K562 (cell line): ENCODE results near the gene OR51B2. TPM values are rescaled to one million over a fixed set of nuclear protein-coding genes. Genes with fewer than 3 reads are reported as not detected.

ENCODE experiments used
- ATAC-seq: fragments of 200-7000 bp; cut with Tn5 transposase; 3 replicates; pipeline ENCODE4 v1.9.1; 2020; ENCODE audit warnings: moderate library complexity
- BruUV-seq: library from RNA; stranded (reverse); fragments of 400-500 nt; replicated peaks from 2 replicates; lab custom pipeline; 2021; lab: Mats Ljungman, UMichigan
- CTCF ChIA-PET: fragments of 300-600 bp; formaldehyde crosslinking; extraction: SDS; loops from one replicate; lab custom pipeline; 2021; ENCODE audit warnings: low intra/inter-chr PET ratio; lab: Yijun Ruan, JAX
- POLR2A ChIA-PET: fragments of 300-600, 350-650 bp; sonication (Branson Sonifier 250); formaldehyde crosslinking; extraction: SDS; loops from one replicate; lab custom pipeline; 2021; ENCODE audit warnings: antibody characterized with exemption, inconsistent platforms; lab: Yijun Ruan, JAX
- DNase-seq, 4 experiments: peaks; one replicate each; pipeline versions ENCODE4 v3.0.0 to v3.0.0-alpha.2; 2011 to 2018; ENCODE audit warnings: low spot score in 3 of 4, mixed read lengths in 3 of 4; ENCODE audit errors: extremely low read depth in 1 of 4
- FAIRE-seq: peaks from 2 replicates; lab custom pipeline; 2011; peaks lifted over from hg19 to GRCh38; lab: Jason Lieb, UNC
- H2AFZ ChIP-seq: 2 replicates; pipeline ENCODE4 v1.6.0; 2011; ENCODE audit warnings: low read depth, low read length, control low read depth, inconsistent platforms
- H3K27ac ChIP-seq: fragments of 200-600 bp; 3 replicates; pipeline ENCODE4 v1.8.0; 2011; ENCODE audit warnings: low read depth, mild to moderate bottlenecking, control low read depth, inconsistent platforms, low read length, moderate library complexity, mixed read lengths; ENCODE audit errors: extremely low read depth
- H3K27me3 ChIP-seq, 2 experiments: fragments of 300-600 bp in 1 of 2; 2 replicates in 1 of 2; 3 replicates in 1 of 2; pipeline versions ENCODE4 v1.6.0 to v1.8.0; 2011; ENCODE audit warnings: inconsistent platforms in 2 of 2, low read length in 2 of 2, mild to moderate bottlenecking in 1 of 2, mixed read lengths in 1 of 2, moderate library complexity in 1 of 2; ENCODE audit not compliant: control insufficient read depth in 2 of 2, insufficient read depth in 2 of 2
- H3K36me3 ChIP-seq: fragments of 300-600 bp; 3 replicates; pipeline ENCODE4 v1.8.0; 2011; ENCODE audit warnings: mild to moderate bottlenecking, low read length, inconsistent platforms; ENCODE audit not compliant: control insufficient read depth, insufficient read depth
- H3K4me1 ChIP-seq, 2 experiments: fragments of 200-600 bp in 1 of 2; replicated peaks in 1 of 2; 2 replicates in 1 of 2; 3 replicates in 1 of 2; pipeline versions ENCODE4 v1.5.1 to v1.8.0; 2011; ENCODE audit warnings: inconsistent platforms in 2 of 2, low read length in 2 of 2, mild to moderate bottlenecking in 1 of 2, mixed read lengths in 1 of 2, moderate library complexity in 1 of 2; ENCODE audit not compliant: control insufficient read depth in 2 of 2, insufficient read depth in 2 of 2
- H3K4me2 ChIP-seq: 2 replicates; pipeline ENCODE4 v1.6.1; 2011; ENCODE audit warnings: low read length, control low read depth, inconsistent platforms, mixed read lengths; ENCODE audit not compliant: insufficient read depth
- H3K4me3 ChIP-seq: fragments of 200-600 bp; sonication (generic), shearing (Covaris generic); 2 replicates; pipeline ENCODE4 v1.5.1; 2016; ENCODE audit warnings: control low read depth, inconsistent platforms
- H3K79me2 ChIP-seq: fragments of 200-600 bp; 3 replicates; pipeline ENCODE4 v1.8.0; 2011; ENCODE audit warnings: low read length, inconsistent platforms; ENCODE audit not compliant: control insufficient read depth, insufficient read depth
- H3K9ac ChIP-seq, 2 experiments: 2 replicates each; pipeline versions ENCODE4 v1.6.0 to v1.6.1; 2011; ENCODE audit warnings: low read depth in 2 of 2, low read length in 2 of 2, control low read depth in 1 of 2, inconsistent platforms in 1 of 2, mild to moderate bottlenecking in 1 of 2, mixed read lengths in 1 of 2; ENCODE audit not compliant: insufficient read depth in 1 of 2
- H3K9me1 ChIP-seq: one replicate; pipeline ENCODE4 v1.6.0; 2011; ENCODE audit warnings: inconsistent platforms, mild to moderate bottlenecking, low read length, moderate library complexity; ENCODE audit not compliant: control insufficient read depth, insufficient read depth
- H3K9me3 ChIP-seq: replicated peaks from 2 replicates; pipeline ENCODE4 v1.5.1; 2011; ENCODE audit warnings: low read depth, low read length, inconsistent platforms; ENCODE audit not compliant: control insufficient read depth, insufficient read depth
- H4K20me1 ChIP-seq: replicated peaks from 2 replicates; pipeline ENCODE4 v1.6.1; 2011; ENCODE audit warnings: low read length, inconsistent platforms, mixed read lengths; ENCODE audit not compliant: control insufficient read depth, insufficient read depth
- ARNT ChIP-seq, 2 experiments: fragments of 450-650 bp; IDR thresholded peaks; 2 replicates each; pipeline ENCODE4 v1.6.1; 2016; ENCODE audit warnings: mild to moderate bottlenecking in 1 of 2
- BRD4 ChIP-seq: fragments of 200-600 bp; sonication (generic); IDR thresholded peaks from 2 replicates; pipeline ENCODE4 v1.6.1; 2017; ENCODE audit warnings: inconsistent platforms
- GABPB2 ChIP-seq: fragments of 250-450 bp; sonication (Bioruptor Pico); conservative IDR thresholded peaks from 2 replicates; pipeline ENCODE4 v1.5.1; 2021; ENCODE audit warnings: mild to moderate bottlenecking
- HEY1 ChIP-seq: fragments of 250-450 bp; sonication (Bioruptor Pico); IDR thresholded peaks from 2 replicates; pipeline ENCODE4 v1.5.0; 2020; ENCODE audit warnings: mild to moderate bottlenecking, moderate library complexity, borderline replicate concordance
- HMG20A ChIP-seq: fragments of 450-650 bp; formaldehyde crosslinking; conservative IDR thresholded peaks from 2 replicates; pipeline ENCODE4 v1.4.0; 2020; ENCODE audit warnings: mild to moderate bottlenecking, mixed read lengths
- JUND ChIP-seq, 2 experiments: IDR thresholded peaks; 2 replicates in 1 of 2; 3 replicates in 1 of 2; pipeline ENCODE4 v1.6.1; 2011; ENCODE audit warnings: borderline replicate concordance in 2 of 2, low read depth in 2 of 2, low read length in 2 of 2, improper control_type of control experiment in 1 of 2, missing biosample characterization in 1 of 2, missing genetic modification characterization in 1 of 2, missing genetic modification reagents in 1 of 2
- KLF16 ChIP-seq: IDR thresholded peaks from 2 replicates; pipeline ENCODE4 v1.6.1; 2016; ENCODE audit warnings: antibody characterized with exemption
- MCM2 ChIP-seq: fragments of 450-650 bp; IDR thresholded peaks from 2 replicates; pipeline ENCODE4 v1.6.1; 2017; ENCODE audit warnings: low read depth, mild to moderate bottlenecking
- MCM7 ChIP-seq, 2 experiments: fragments of 450-650 bp; IDR thresholded peaks; 2 replicates each; pipeline ENCODE4 v1.6.1; 2016 to 2018
- NFE2L1 ChIP-seq: fragments of 450-650 bp; IDR thresholded peaks from 2 replicates; pipeline ENCODE4 v1.6.1; 2016; ENCODE audit warnings: missing genetic modification characterization, low read depth, mild to moderate bottlenecking, missing compliant biosample characterization, moderate library complexity, borderline replicate concordance
- PHB ChIP-seq: fragments of 250-450 bp; sonication (Bioruptor Pico); IDR thresholded peaks from 2 replicates; pipeline ENCODE4 v1.5.0; 2021
- XRCC5 ChIP-seq: fragments of 200-400 bp; formaldehyde crosslinking; IDR thresholded peaks from 2 replicates; pipeline ENCODE4 v1.6.1; 2017; ENCODE audit warnings: low read depth, mild to moderate bottlenecking, low read length
- ZNF134 ChIP-seq: fragments of 250-450 bp; sonication (Bioruptor Pico); conservative IDR thresholded peaks from 2 replicates; pipeline ENCODE4 v1.4.0; 2020
- ZNF140 ChIP-seq: fragments of 250-450 bp; sonication (Bioruptor Pico); IDR thresholded peaks from 2 replicates; pipeline ENCODE4 v1.8.0; 2021; ENCODE audit warnings: moderate library complexity, mild to moderate bottlenecking, inconsistent platforms
- ZNF274 ChIP-seq: IDR thresholded peaks from 2 replicates; pipeline ENCODE4 v1.6.1; 2011; ENCODE audit warnings: low read depth, mild to moderate bottlenecking, low read length, moderate library complexity, borderline replicate concordance
- WGBS: fragments of 100-300 bp; shearing (Covaris generic); methylation state at CpG from one replicate; pipeline ENCODE4 v1.1.6; 2016; ENCODE audit warnings: low coverage, mixed read lengths; ENCODE audit not compliant: insufficient coverage; ENCODE audit errors: missing lambda C conversion rate; 5-methylcytosine and 5-hydroxymethylcytosine counted together
- in situ Hi-C: fragments of 300-500 bp; cut with MboI; formaldehyde crosslinking; loops from 4 replicates; pipeline ENCODE4 v1.15.0; 2018; ENCODE audit warnings: inconsistent platforms, mixed read lengths
- intact Hi-C: fragments of 100-400 bp; cut with micrococcal nuclease; formaldehyde crosslinking; loops from 2 replicates; pipeline ENCODE4 v1.14.2; 2022
- polyA plus RNA-seq, 8 experiments: library from polyadenylated mRNA; depleted of rRNA in 4 of 8; stranded (reverse) in 5 of 8; unstranded in 3 of 8; fragments of >200 nt; fragmentation: Nextera tagmentation in 2 of 8; fragmentation: Illumina TruSeq in 1 of 8; extraction: Ambion mirVana in 2 of 8; extraction: Trizol in 1 of 8; gene quantifications; 2 replicates each; pipeline versions ENCODE4 v1.2.1 to v1.2.3, GENCODE V29; 2011 to 2014; ENCODE audit warnings: inconsistent platforms in 1 of 8, missing spikeins in 1 of 8
- total RNA-seq, 7 experiments: library from RNA; depleted of rRNA in 6 of 7; stranded (reverse); fragments of >200 nt in 6 of 7; fragmentation: Illumina TruSeq in 2 of 7; extraction: Trizol in 2 of 7; gene quantifications; 2 replicates each; pipeline versions ENCODE4 v1.2.1 to v1.2.3, GENCODE V29; 2011 to 2021; ENCODE audit warnings: low replicate concordance in 1 of 7
- TF ChIP-seq, protein P1 (sequence below): fragments of 250-450 bp; sonication (Bioruptor Pico); IDR thresholded peaks from 2 replicates; pipeline ENCODE4 v1.8.0; 2021; ENCODE audit warnings: moderate library complexity, mild to moderate bottlenecking, inconsistent platforms
- TF ChIP-seq, protein P2 (sequence below): fragments of 250-450 bp; sonication (Bioruptor Pico); IDR thresholded peaks from 2 replicates; pipeline ENCODE4 v1.8.0; 2022; ENCODE audit warnings: inconsistent platforms
- TF ChIP-seq, protein P3 (sequence below): fragments of 450-650 bp; conservative IDR thresholded peaks from 2 replicates; pipeline ENCODE4 v1.6.1; 2016; ENCODE audit warnings: missing genetic modification characterization, low read depth, mild to moderate bottlenecking, control low read depth, missing compliant biosample characterization
- TF ChIP-seq, protein P4 (sequence below), 2 experiments: fragments of 450-650 bp; conservative IDR thresholded peaks; 2 replicates each; pipeline ENCODE4 v1.6.1; 2017; ENCODE audit warnings: mild to moderate bottlenecking in 2 of 2, moderate library complexity in 2 of 2

Gene OR51B2
- total and polyA plus RNA-seq, 9 of the 15 experiments (the other 6 are each of a cell fraction or from before 2014, with no cell fraction given): 0.38 to 6.6 (median 4.0) TPM

DNA sequence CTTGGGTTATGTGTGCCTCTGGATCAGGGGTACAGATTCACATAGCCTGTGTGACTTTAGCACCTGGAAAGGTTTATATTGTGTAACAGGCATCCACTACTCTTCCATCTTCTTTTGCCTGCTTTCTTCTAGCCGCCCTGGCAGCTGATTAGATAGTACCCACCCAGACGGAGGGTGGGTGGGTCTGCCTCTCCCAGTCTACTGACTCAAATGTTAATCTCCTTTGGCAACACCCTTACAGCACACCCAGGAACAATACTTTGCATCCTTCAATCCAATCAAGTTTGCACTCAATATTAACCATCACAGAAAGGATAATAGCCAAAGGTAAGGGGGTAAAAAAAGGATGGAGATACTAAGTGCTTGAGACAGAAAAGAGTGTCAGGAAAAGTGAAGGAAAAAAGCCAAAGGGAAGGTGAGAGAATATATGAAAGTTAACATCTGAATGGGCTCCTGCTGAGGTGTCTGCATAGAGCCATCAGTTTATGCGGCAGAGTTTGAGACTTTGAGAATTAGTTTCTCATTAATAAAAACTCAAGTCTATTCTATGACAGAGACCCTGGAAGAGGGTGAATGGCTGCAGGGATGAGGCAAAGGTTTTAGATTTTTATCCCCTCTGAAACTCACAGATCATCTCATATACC is 24.6 kb upstream of the OR51B2 start:
- TF ChIP-seq HMG20A (CRISPR knock-in tag) (no peak), ZNF274 (no peak), ZNF140 (CRISPR knock-in tag) (no peak), KLF16 (no peak), XRCC5 (no peak), GABPB2 (CRISPR knock-in tag) (no peak), NFE2L1 (tag) (no peak), PHB (CRISPR knock-in tag) (no peak), HEY1 (CRISPR knock-in tag) (no peak), JUND (IDR thresholded peaks at IDR 0.05; ENCODE audit: borderline replicate concordance, low read depth, low read length) (no peak), JUND (tag; IDR thresholded peaks at IDR 0.05; ENCODE audit: borderline replicate concordance, low read depth, low read length) (no peak), MCM2 (no peak), ZNF134 (no peak), ARNT (IDR thresholded peaks at IDR 0.05) (no peak), MCM7 (IDR thresholded peaks at IDR 0.05) (no peak), BRD4 (no peak)
- TF ChIP-seq, protein P1, sequence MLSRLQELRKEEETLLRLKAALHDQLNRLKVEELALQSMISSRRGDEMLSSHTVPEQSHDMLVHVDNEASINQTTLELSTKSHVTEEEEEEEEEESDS: no peak
- TF ChIP-seq, protein P2, sequence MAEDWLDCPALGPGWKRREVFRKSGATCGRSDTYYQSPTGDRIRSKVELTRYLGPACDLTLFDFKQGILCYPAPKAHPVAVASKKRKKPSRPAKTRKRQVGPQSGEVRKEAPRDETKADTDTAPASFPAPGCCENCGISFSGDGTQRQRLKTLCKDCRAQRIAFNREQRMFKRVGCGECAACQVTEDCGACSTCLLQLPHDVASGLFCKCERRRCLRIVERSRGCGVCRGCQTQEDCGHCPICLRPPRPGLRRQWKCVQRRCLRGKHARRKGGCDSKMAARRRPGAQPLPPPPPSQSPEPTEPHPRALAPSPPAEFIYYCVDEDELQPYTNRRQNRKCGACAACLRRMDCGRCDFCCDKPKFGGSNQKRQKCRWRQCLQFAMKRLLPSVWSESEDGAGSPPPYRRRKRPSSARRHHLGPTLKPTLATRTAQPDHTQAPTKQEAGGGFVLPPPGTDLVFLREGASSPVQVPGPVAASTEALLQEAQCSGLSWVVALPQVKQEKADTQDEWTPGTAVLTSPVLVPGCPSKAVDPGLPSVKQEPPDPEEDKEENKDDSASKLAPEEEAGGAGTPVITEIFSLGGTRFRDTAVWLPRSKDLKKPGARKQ (CRISPR knock-in tag): no peak
- TF ChIP-seq, protein P3, sequence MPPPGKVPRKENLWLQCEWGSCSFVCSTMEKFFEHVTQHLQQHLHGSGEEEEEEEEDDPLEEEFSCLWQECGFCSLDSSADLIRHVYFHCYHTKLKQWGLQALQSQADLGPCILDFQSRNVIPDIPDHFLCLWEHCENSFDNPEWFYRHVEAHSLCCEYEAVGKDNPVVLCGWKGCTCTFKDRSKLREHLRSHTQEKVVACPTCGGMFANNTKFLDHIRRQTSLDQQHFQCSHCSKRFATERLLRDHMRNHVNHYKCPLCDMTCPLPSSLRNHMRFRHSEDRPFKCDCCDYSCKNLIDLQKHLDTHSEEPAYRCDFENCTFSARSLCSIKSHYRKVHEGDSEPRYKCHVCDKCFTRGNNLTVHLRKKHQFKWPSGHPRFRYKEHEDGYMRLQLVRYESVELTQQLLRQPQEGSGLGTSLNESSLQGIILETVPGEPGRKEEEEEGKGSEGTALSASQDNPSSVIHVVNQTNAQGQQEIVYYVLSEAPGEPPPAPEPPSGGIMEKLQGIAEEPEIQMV (tag): no peak
- TF ChIP-seq, protein P4, sequence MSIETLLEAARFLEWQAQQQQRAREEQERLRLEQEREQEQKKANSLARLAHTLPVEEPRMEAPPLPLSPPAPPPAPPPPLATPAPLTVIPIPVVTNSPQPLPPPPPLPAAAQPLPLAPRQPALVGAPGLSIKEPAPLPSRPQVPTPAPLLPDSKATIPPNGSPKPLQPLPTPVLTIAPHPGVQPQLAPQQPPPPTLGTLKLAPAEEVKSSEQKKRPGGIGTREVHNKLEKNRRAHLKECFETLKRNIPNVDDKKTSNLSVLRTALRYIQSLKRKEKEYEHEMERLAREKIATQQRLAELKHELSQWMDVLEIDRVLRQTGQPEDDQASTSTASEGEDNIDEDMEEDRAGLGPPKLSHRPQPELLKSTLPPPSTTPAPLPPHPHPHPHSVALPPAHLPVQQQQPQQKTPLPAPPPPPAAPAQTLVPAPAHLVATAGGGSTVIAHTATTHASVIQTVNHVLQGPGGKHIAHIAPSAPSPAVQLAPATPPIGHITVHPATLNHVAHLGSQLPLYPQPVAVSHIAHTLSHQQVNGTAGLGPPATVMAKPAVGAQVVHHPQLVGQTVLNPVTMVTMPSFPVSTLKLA (conservative IDR thresholded peaks at IDR 0.05): no peak
- TF ChIP-seq, all 486 proteins: peak for 0
- 55% methylated on average over 3 of the region's 3 CpGs for WGBS
- no peaks in the 10 kb centered on the region for H3K27me3 ChIP-seq
- POLR2A ChIA-PET: interaction anchor here (0.6 to 1.0 kb wide), 2 partner anchors 48 to 157 kb away, joined by 3 read pairs; no protein-coding TSS in a partner anchor
- H3K36me3 ChIP-seq: peaks cover 80% of the 10 kb centered on the region
- H3K9ac ChIP-seq: no peak overlapping the region
- H3K9me1 ChIP-seq: no peaks in the 10 kb centered on the region
- BruUV-seq: no TSS peak
- no peak overlapping the region for H3K4me3 ChIP-seq
- H2AFZ ChIP-seq: no peak overlapping the region
- no peaks in the 10 kb centered on the region for H4K20me1 ChIP-seq
- DNase-seq (no peak), FAIRE-seq (no peak), ATAC-seq (no peak)
- H3K79me2 ChIP-seq: peaks cover 57% of the 10 kb centered on the region
- CTCF ChIA-PET: no interaction called here
- in situ Hi-C loops (no loop called here), intact Hi-C loops (no loop called here)
- no peak overlapping the region for H3K27ac ChIP-seq
- H3K9me3 ChIP-seq: no peaks in the 10 kb centered on the region
- peaks cover 0 to 3% of the 10 kb centered on the region in 2 experiments; a peak in 2 of 5 replicates for H3K4me1 ChIP-seq
- H3K4me2 ChIP-seq: no peak overlapping the region
